OCI-LY3 (cell line): ENCODE measurements around the gene KLC3.

ENCODE experiments used
- H2AFZ ChIP-seq: fragments of 200-600, 300-600 bp; shearing (Covaris generic); 2 replicates; pipeline ENCODE4 v1.6.0; 2014; ENCODE audit warnings: antibody characterized with exemption, low read depth, low read length
- H3K27ac ChIP-seq: fragments of 200-600, 300-600 bp; sonication (generic); 2 replicates; pipeline ENCODE4 v1.5.1; 2014; ENCODE audit warnings: mild to moderate bottlenecking, low read length, moderate library complexity, mixed read lengths
- H3K27me3 ChIP-seq: fragments of 200-600, 300-600 bp; sonication (generic); 2 replicates; pipeline ENCODE4 v1.6.1; 2014; ENCODE audit warnings: low read depth, low read length, mixed read lengths
- H3K36me3 ChIP-seq: fragments of 200-600, 300-600 bp; sonication (generic); replicated peaks from 2 replicates; pipeline ENCODE3; 2014; ENCODE audit warnings: low read depth, low read length, mixed read lengths
- H3K4me1 ChIP-seq: fragments of 300-600, 200-600 bp; sonication (generic); 2 replicates; pipeline ENCODE4 v1.6.1; 2014; ENCODE audit warnings: low read length, mixed read lengths
- H3K4me2 ChIP-seq: fragments of 200-600, 300-600 bp; sonication (generic); 2 replicates; pipeline ENCODE4 v1.6.1; 2014; ENCODE audit warnings: low read length, mixed read lengths
- H3K4me3 ChIP-seq: fragments of 300-600, 200-600 bp; sonication (generic); 2 replicates; pipeline ENCODE4 v1.5.1; 2014; ENCODE audit warnings: antibody characterized with exemption, mild to moderate bottlenecking, low read length, moderate library complexity
- H3K79me2 ChIP-seq: fragments of 300-600, 200-600 bp; shearing (Covaris generic); 2 replicates; pipeline ENCODE4 v1.6.1; 2014; ENCODE audit warnings: mild to moderate bottlenecking, low read length, mixed read lengths
- H3K9ac ChIP-seq: fragments of 300-600, 200-600 bp; shearing (Covaris generic); 2 replicates; pipeline ENCODE4 v1.6.0; 2014; ENCODE audit warnings: mild to moderate bottlenecking, low read length, moderate library complexity
- H3K9me3 ChIP-seq: fragments of 200-600, 300-600 bp; shearing (Covaris generic); 2 replicates; pipeline ENCODE4 v1.6.1; 2014; ENCODE audit warnings: low read length, mixed read lengths; ENCODE audit not compliant: insufficient read depth
- H4K20me1 ChIP-seq: fragments of 200-600, 300-600 bp; sonication (generic); 2 replicates; pipeline ENCODE4 v1.6.1; 2016; ENCODE audit warnings: low read length, mixed read lengths; ENCODE audit not compliant: insufficient read depth
- EZH2phosphoT487 ChIP-seq: fragments of 200-600 bp; shearing (Covaris generic); IDR thresholded peaks from 2 replicates; pipeline ENCODE4 v1.6.1; 2018; ENCODE audit warnings: antibody characterized with exemption, mixed run types, low read depth
- TF ChIP-seq, protein P1 (sequence below): fragments of 200-600, 300-600 bp; sonication (generic); IDR thresholded peaks from 2 replicates; pipeline ENCODE4 v1.5.1; 2014; ENCODE audit warnings: antibody characterized with exemption, low read length, low read depth

The KLC3 gene

GRCh38 chr19:45315304-45315703 is 25.2 kb upstream of the KLC3 start:
- Histone ChIP-seq H3K27me3 (peaks cover 8% of the 10 kb centered on the region), H2AFZ (no peak overlapping the region), H3K27ac (no peak overlapping the region), H3K9me3 (no peaks in the 10 kb centered on the region), H3K4me2 (no peak overlapping the region), H3K9ac (no peak overlapping the region), H4K20me1 (no peaks in the 10 kb centered on the region), H3K4me3 (no peak overlapping the region), H3K79me2 (no peaks in the 10 kb centered on the region), H3K36me3 (no peaks in the 10 kb centered on the region), H3K4me1 (no peaks in the 10 kb centered on the region)
- no peak for TF ChIP-seq EZH2phosphoT487
- TF ChIP-seq, protein P1, sequence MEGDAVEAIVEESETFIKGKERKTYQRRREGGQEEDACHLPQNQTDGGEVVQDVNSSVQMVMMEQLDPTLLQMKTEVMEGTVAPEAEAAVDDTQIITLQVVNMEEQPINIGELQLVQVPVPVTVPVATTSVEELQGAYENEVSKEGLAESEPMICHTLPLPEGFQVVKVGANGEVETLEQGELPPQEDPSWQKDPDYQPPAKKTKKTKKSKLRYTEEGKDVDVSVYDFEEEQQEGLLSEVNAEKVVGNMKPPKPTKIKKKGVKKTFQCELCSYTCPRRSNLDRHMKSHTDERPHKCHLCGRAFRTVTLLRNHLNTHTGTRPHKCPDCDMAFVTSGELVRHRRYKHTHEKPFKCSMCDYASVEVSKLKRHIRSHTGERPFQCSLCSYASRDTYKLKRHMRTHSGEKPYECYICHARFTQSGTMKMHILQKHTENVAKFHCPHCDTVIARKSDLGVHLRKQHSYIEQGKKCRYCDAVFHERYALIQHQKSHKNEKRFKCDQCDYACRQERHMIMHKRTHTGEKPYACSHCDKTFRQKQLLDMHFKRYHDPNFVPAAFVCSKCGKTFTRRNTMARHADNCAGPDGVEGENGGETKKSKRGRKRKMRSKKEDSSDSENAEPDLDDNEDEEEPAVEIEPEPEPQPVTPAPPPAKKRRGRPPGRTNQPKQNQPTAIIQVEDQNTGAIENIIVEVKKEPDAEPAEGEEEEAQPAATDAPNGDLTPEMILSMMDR: no peak

DNA sequence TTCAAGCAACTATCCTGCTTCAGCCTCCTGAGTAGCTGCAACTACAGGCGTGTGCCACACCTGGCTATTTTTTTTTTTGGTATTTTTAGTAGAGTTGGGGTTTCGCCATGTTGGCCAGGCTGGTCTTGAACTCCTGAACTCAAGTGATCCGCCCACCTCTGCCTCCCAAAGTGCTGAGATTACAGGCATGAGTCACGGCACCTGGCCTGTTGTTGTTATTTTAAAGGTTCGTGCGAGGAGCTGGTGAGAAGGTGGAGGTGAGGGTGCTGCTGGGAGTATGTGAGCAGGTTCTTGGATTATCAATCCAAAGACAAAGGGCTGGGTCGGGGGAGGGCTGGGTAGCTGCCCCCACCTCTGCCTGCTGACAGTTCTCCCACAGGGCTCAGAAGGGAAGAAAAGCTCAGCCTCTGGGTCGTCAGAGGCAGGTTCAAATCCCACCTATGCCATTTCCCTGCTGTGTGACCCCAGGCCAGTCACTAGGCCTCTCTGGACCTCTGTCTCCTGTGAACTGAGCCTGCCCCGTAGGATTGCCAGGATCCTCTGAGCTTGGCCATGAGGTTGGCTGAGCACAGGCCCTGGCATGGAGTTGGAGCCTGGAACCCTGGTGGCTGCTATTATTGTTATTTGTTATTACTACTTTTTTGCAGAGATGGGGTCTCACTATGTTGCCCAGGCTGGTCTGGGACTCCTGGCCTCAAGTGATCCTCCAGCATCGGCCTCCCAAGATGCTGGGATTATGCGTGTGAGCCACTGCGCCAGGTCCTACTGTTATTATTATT is 19.4 kb upstream of the KLC3 start:
- Histone ChIP-seq H3K36me3 (no peaks in the 10 kb centered on the region), H4K20me1 (no peaks in the 10 kb centered on the region), H3K4me1 (no peaks in the 10 kb centered on the region; the same call in 1 of the 2 replicates), H3K27me3 (peaks cover 8% of the 10 kb centered on the region), H3K9me3 (no peaks in the 10 kb centered on the region), H2AFZ (no peak overlapping the region), H3K27ac (no peak overlapping the region), H3K4me2 (no peak overlapping the region), H3K4me3 (no peak overlapping the region), H3K9ac (no peak overlapping the region), H3K79me2 (no peaks in the 10 kb centered on the region)
- TF ChIP-seq EZH2phosphoT487: no peak
- TF ChIP-seq, protein P1: no peak

GRCh38 chr19:45321848-45322247 is 18.7 kb upstream of the KLC3 start:
- Histone ChIP-seq H3K27ac (no peak overlapping the region), H3K4me2 (no peak overlapping the region)

DNA sequence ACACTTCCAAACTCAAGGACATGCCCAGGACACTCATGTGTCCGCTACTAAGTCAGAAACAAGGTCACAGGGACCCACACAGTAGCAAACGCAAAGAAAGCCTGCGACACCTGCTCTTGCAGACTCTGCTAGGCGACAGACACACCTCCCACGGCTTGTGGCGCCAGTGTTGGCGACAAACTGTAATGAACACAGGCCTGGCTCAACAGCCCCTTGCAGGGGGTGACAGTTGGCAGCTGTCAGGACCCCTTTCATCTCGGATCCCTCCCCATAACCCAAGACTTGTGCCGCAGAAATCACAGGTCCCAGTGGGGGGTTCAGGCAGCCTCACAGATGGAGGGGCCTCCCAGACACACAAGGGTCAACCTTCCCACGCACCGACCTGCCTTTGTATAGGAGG is 18.2 kb upstream of the KLC3 start:
- Histone ChIP-seq H3K36me3 (no peaks in the 10 kb centered on the region), H2AFZ (no peak overlapping the region), H3K9ac (no peak overlapping the region), H3K27ac (no peak overlapping the region), H4K20me1 (no peaks in the 10 kb centered on the region), H3K9me3 (no peaks in the 10 kb centered on the region), H3K4me2 (no peak overlapping the region), H3K4me3 (no peak overlapping the region), H3K79me2 (no peaks in the 10 kb centered on the region), H3K4me1 (peaks cover 4% of the 10 kb centered on the region; the same call in 1 of the 2 replicates), H3K27me3 (peaks cover 5% of the 10 kb centered on the region; the same call in 1 of the 2 replicates)
- TF ChIP-seq, protein P1: no peak
- no peak for TF ChIP-seq EZH2phosphoT487

More at GRCh38 chr19:45321848-45322247, 18.7 kb upstream of the KLC3 start:
- Histone ChIP-seq H3K79me2 (no peaks in the 10 kb centered on the region), H3K27me3 (peaks cover 5% of the 10 kb centered on the region; the same call in 1 of the 2 replicates), H3K9me3 (no peaks in the 10 kb centered on the region), H3K36me3 (no peaks in the 10 kb centered on the region), H3K4me1 (peaks cover 4% of the 10 kb centered on the region; the same call in 1 of the 2 replicates), H3K9ac (no peak overlapping the region), H2AFZ (no peak overlapping the region), H4K20me1 (no peaks in the 10 kb centered on the region), H3K4me3 (no peak overlapping the region)
- no peak for TF ChIP-seq EZH2phosphoT487
- TF ChIP-seq, protein P1: no peak
